B cell (primary cell): ENCODE results near the gene SLC1A1. TPM values are rescaled to one million over a fixed set of nuclear protein-coding genes. Genes with fewer than 3 reads are reported as not detected.

Experiments used
- ATAC-seq: fragments of 200-7000 bp; cut with Tn5 transposase; one replicate; pipeline ENCODE4 v1.10.0; 2021; ENCODE audit warnings: low read depth, mild to moderate bottlenecking, moderate number of reproducible peaks, moderate library complexity
- CTCF ChIA-PET: fragments of 350-600 bp; sonication (Branson Sonifier 250); formaldehyde crosslinking; loops from one replicate; lab custom pipeline; 2021; ENCODE audit warnings: antibody characterized with exemption, inconsistent platforms; lab: Charles Lee
- POLR2A ChIA-PET: fragments of 350-600 bp; sonication (Branson Sonifier 250); formaldehyde crosslinking; loops from one replicate; lab custom pipeline; 2021; ENCODE audit warnings: antibody characterized with exemption; lab: Charles Lee
- DNase-seq: peaks from one replicate; pipeline ENCODE4 v3.0.0; 2013
- H2AFZ ChIP-seq: 2 replicates; pipeline ENCODE4 v1.6.1; 2012; ENCODE audit warnings: mild to moderate bottlenecking, low read depth, low read length; ENCODE audit not compliant: insufficient read depth, poor library complexity, severe bottlenecking
- H3K27ac ChIP-seq, 2 donors: 1 replicate in 1 of 2; 2 replicates in 1 of 2; pipeline ENCODE4 v1.5.1; 2012 to 2013; ENCODE audit warnings: low read length in 2 of 2, mild to moderate bottlenecking in 2 of 2, moderate library complexity in 1 of 2
- H3K27me3 ChIP-seq, 4 experiments: fragments of 200-600 bp in 1 of 4; sonication (generic) in 1 of 4; replicated peaks in 1 of 4; 1 replicate in 2 of 4; 2 replicates in 2 of 4; pipeline versions ENCODE4 v1.6.1 to v1.7.0; 2013 to 2016; ENCODE audit warnings: low read length in 3 of 4, mild to moderate bottlenecking in 2 of 4, mixed read lengths in 1 of 4, moderate library complexity in 1 of 4; ENCODE audit not compliant: insufficient read depth in 4 of 4, control insufficient read depth in 3 of 4; ENCODE audit errors: control extremely low read depth in 1 of 4
- H3K36me3 ChIP-seq, 2 experiments: replicated peaks in 1 of 2; 1 replicate in 1 of 2; 2 replicates in 1 of 2; pipeline versions ENCODE4 v1.6.1 to v1.7.1; 2013; ENCODE audit warnings: low read length in 1 of 2; ENCODE audit not compliant: insufficient read depth in 2 of 2, control insufficient read depth in 1 of 2; ENCODE audit errors: control extremely low read depth in 1 of 2, extremely low read depth in 1 of 2
- H3K4me1 ChIP-seq, 2 donors: fragments of 200-600 bp in 1 of 2; sonication (generic) in 1 of 2; 1 replicate in 1 of 2; 2 replicates in 1 of 2; pipeline versions ENCODE4 v1.5.1 to v1.6.1; 2013 to 2017; ENCODE audit warnings: low read length in 2 of 2; ENCODE audit not compliant: control insufficient read depth in 2 of 2, insufficient read depth in 2 of 2
- H3K4me2 ChIP-seq: replicated peaks from 2 replicates; pipeline ENCODE3; 2012; ENCODE audit warnings: mild to moderate bottlenecking, low read depth, low read length; ENCODE audit not compliant: poor library complexity, severe bottlenecking
- H3K4me3 ChIP-seq, 5 experiments: fragments of 200-600 bp in 1 of 5; sonication (generic) in 1 of 5; 1 replicate in 3 of 5; 2 replicates in 2 of 5; pipeline versions ENCODE4 v1.5.1 to v1.7.0; 2011 to 2016; ENCODE audit warnings: low read length in 4 of 5, mild to moderate bottlenecking in 4 of 5, low read depth in 2 of 5, control low read depth in 1 of 5, moderate library complexity in 1 of 5; ENCODE audit not compliant: insufficient read depth in 1 of 5; ENCODE audit errors: control extremely low read depth in 1 of 5, extremely low read depth in 1 of 5
- H3K79me2 ChIP-seq: fragments of 200-600 bp; sonication (generic); one replicate; pipeline ENCODE4 v1.6.0; 2016; ENCODE audit warnings: low read length; ENCODE audit not compliant: control insufficient read depth, insufficient read depth
- H3K9ac ChIP-seq: fragments of 200-600 bp; sonication (generic); 2 replicates; pipeline ENCODE4 v1.6.1; 2017; ENCODE audit warnings: mild to moderate bottlenecking, low read length, moderate library complexity
- H3K9me3 ChIP-seq, 3 donors: one replicate each; pipeline versions ENCODE4 v1.6.1 to v1.7.1; 2013; ENCODE audit warnings: low read length in 2 of 3; ENCODE audit not compliant: control insufficient read depth in 2 of 3, insufficient read depth in 1 of 3; ENCODE audit errors: control extremely low read depth in 1 of 3
- H4K20me1 ChIP-seq: 2 replicates; pipeline ENCODE4 v1.6.0; 2012; ENCODE audit warnings: mild to moderate bottlenecking, low read length; ENCODE audit not compliant: insufficient read depth, control insufficient read depth, poor library complexity, severe bottlenecking
- H3K27ac Mint-ChIP-seq: one replicate; pipeline ENCODE4 v1.8.0; 2021; ENCODE audit warnings: mixed read lengths
- H3K27me3 Mint-ChIP-seq: one replicate; pipeline ENCODE4 v1.8.0; 2021; ENCODE audit warnings: mixed read lengths
- H3K4me1 Mint-ChIP-seq: one replicate; pipeline ENCODE4 v1.8.0; 2021; ENCODE audit warnings: mixed read lengths
- H3K4me3 Mint-ChIP-seq: one replicate; pipeline ENCODE4 v1.8.0; 2021; ENCODE audit warnings: mixed read lengths
- H3K9me3 Mint-ChIP-seq: one replicate; pipeline ENCODE4 v1.8.0; 2022; ENCODE audit warnings: mixed read lengths; ENCODE audit not compliant: insufficient read depth
- EZH2 ChIP-seq: IDR thresholded peaks from 2 replicates; pipeline ENCODE4 v1.6.1; 2012; ENCODE audit warnings: borderline replicate concordance, low read depth, mild to moderate bottlenecking, moderate library complexity, low read length; ENCODE audit not compliant: insufficient read depth, poor library complexity, severe bottlenecking
- WGBS: methylation state at CpG from one replicate; pipeline ENCODE4 v1.1.5; 2013; ENCODE audit warnings: missing lambda C conversion rate; ENCODE audit not compliant: insufficient coverage; 5-methylcytosine and 5-hydroxymethylcytosine counted together
- intact Hi-C: fragments of 100-400 bp; cut with micrococcal nuclease; formaldehyde crosslinking; loops from one replicate; pipeline ENCODE4 v1.10.0; 2022
- polyA plus RNA-seq: library from polyadenylated mRNA; depleted of rRNA; stranded (reverse); fragments of >200 nt; gene quantifications from 2 replicates; pipeline ENCODE4 v1.2.3, GENCODE V29; 2012
- total RNA-seq, 2 donors: library from RNA; stranded (reverse); fragments of 120-200 nt in 1 of 2; gene quantifications; 1 replicate in 1 of 2; 2 replicates in 1 of 2; pipeline versions ENCODE4 v1.2.3 to v1.2.4, GENCODE V29; 2013 to 2022
- TF ChIP-seq, protein P1 (sequence below): fragments of 200-600 bp; IDR thresholded peaks from one replicate; pipeline ENCODE4 v1.8.0; 2022; ENCODE audit warnings: antibody characterized with exemption, mild to moderate bottlenecking

SLC1A1 gene
- total and polyA plus RNA-seq, 2 donors (not counting 1 experiment from before 2014, with no cell fraction given), result 0.10 to 0.54 TPM

DNA sequence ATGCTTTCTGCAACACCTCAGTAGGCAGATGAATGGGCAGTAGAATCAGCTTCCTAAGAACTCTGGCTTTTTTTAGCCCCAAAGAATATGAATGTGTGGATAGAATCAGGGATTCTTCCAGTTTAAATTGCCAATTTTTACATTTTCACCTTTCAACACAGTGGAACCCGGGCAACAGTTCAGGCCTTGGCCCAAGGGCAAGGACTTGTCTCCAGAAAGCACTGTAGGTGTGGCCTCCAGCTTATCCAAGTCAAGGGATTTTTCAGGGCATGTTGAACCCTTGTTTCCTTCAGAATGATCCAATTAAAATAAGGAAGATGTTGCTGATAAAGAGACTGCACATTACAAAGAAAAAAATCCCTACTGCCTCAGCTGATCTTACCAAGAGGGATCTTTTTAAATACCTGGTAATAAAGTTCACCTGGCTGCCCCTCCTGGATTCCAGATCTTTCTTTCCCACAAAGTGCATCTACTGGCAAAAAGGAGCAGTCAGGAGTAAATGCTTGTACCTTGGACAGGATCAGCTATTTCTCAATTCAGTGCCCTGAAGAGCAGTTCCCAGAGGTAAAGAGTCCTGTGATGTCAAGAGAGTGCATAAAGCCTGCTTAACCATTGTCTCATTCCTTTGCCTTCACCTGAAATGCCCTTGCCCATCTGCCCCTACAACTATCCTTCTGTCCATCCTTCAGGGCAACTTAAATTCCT lies 91.7 kb downstream of the SLC1A1 start:
- TF ChIP-seq EZH2, result no peak
- TF ChIP-seq, protein P1, sequence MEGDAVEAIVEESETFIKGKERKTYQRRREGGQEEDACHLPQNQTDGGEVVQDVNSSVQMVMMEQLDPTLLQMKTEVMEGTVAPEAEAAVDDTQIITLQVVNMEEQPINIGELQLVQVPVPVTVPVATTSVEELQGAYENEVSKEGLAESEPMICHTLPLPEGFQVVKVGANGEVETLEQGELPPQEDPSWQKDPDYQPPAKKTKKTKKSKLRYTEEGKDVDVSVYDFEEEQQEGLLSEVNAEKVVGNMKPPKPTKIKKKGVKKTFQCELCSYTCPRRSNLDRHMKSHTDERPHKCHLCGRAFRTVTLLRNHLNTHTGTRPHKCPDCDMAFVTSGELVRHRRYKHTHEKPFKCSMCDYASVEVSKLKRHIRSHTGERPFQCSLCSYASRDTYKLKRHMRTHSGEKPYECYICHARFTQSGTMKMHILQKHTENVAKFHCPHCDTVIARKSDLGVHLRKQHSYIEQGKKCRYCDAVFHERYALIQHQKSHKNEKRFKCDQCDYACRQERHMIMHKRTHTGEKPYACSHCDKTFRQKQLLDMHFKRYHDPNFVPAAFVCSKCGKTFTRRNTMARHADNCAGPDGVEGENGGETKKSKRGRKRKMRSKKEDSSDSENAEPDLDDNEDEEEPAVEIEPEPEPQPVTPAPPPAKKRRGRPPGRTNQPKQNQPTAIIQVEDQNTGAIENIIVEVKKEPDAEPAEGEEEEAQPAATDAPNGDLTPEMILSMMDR, result no peak
- Histone ChIP-seq H3K79me2 (no peaks in the 10 kb centered on the region), H3K4me3 (no peak overlapping the region), H3K9ac (no peak overlapping the region), H4K20me1 (no peaks in the 10 kb centered on the region), H2AFZ (no peak overlapping the region), H3K27ac (no peak overlapping the region), H3K9me3 (no peaks in the 10 kb centered on the region), H3K36me3 (no peaks in the 10 kb centered on the region), H3K4me2 (no peak overlapping the region), H3K27me3 (no peaks in the 10 kb centered on the region), H3K4me1 (no peaks in the 10 kb centered on the region)
- intact Hi-C loops, result no loop called here
- ChIA-PET POLR2A (no interaction called here), CTCF (no interaction called here)
- Mint-ChIP-seq H3K27ac (no peak overlapping the region), H3K9me3 (no peaks in the 10 kb centered on the region), H3K4me1 (no peaks in the 10 kb centered on the region), H3K27me3 (peaks cover 2% of the 10 kb centered on the region), H3K4me3 (no peak overlapping the region)
- ATAC-seq, result no peak
- WGBS, result 100% methylated on average over 1 of the region's 1 CpG
- DNase-seq, result no peak

DNA sequence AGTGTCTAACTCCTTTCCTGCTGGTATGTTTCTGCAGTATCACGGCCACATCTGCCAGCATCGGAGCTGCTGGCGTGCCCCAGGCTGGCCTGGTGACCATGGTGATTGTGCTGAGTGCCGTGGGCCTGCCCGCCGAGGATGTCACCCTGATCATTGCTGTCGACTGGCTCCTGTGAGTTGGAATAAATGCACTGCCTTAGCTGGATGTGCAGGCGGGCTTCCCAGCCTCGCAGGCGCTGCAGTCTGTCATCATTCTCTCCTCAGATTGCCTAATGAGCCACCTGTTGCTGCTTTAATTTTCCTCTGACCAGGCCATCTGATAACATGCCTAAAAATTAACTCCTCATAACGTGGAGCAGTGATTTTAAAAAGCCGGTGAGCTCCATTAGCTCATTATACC lies 92.7 kb downstream of the SLC1A1 start:
- Histone ChIP-seq H3K4me3 (no peak overlapping the region), H2AFZ (no peak overlapping the region), H3K9me3 (no peaks in the 10 kb centered on the region), H3K9ac (no peak overlapping the region), H3K79me2 (no peaks in the 10 kb centered on the region), H3K4me2 (no peak overlapping the region), H3K27ac (no peak overlapping the region), H3K4me1 (no peaks in the 10 kb centered on the region), H4K20me1 (no peaks in the 10 kb centered on the region), H3K36me3 (no peaks in the 10 kb centered on the region), H3K27me3 (no peaks in the 10 kb centered on the region)
- CTCF ChIA-PET, result no interaction called here
- intact Hi-C loops, result no loop called here
- Mint-ChIP-seq H3K9me3 (no peaks in the 10 kb centered on the region), H3K4me1 (no peaks in the 10 kb centered on the region), H3K27me3 (no peaks in the 10 kb centered on the region), H3K27ac (no peak overlapping the region), H3K4me3 (no peak overlapping the region)
- TF ChIP-seq EZH2, result no peak
- TF ChIP-seq, protein P1, result no peak
- WGBS, result 96% methylated on average over 8 of the region's 12 CpGs
- POLR2A ChIA-PET, result no interaction called here
- ATAC-seq (no peak), DNase-seq (no peak)
